GM12878 (cell line): ENCODE measurements around the gene GIPC3. TPM values are rescaled to one million over a fixed set of nuclear protein-coding genes. Genes with fewer than 3 reads are reported as not detected.
A peak's percentile ranks its signal among the peaks of the same experiment; 100 is the strongest.

Experiments
- ATAC-seq: fragments of 200-7000 bp; cut with Tn5 transposase; 3 replicates; pipeline ENCODE4 v1.9.1; 2020; ENCODE audit warnings: mild to moderate bottlenecking, moderate library complexity
- BruUV-seq: library from RNA; stranded (reverse); fragments of 400-500 nt; replicated peaks from 2 replicates; lab custom pipeline; 2021; lab: Mats Ljungman, UMichigan
- CTCF ChIA-PET: fragments of 300-600 bp; sonication (Branson Sonifier 250); formaldehyde crosslinking; extraction: SDS; loops from one replicate; lab custom pipeline; 2021; ENCODE audit warnings: inconsistent platforms; lab: Yijun Ruan, JAX
- POLR2A ChIA-PET: fragments of 350-600 bp; formaldehyde crosslinking; extraction: SDS; loops from one replicate; lab custom pipeline; 2021; ENCODE audit warnings: inconsistent platforms; lab: Charles Lee
- RAD21 ChIA-PET: fragments of 300-600 bp; sonication (Branson Sonifier 250); formaldehyde crosslinking; loops from one replicate; lab custom pipeline; 2023; ENCODE audit warnings: antibody characterized with exemption; ENCODE audit not compliant: unreplicated experiment; lab: Charles Lee
- SMC1A ChIA-PET: fragments of 300-600 bp; sonication (Branson Sonifier 250); formaldehyde crosslinking; loops from one replicate; lab custom pipeline; 2023; ENCODE audit not compliant: unreplicated experiment, uncharacterized antibody; lab: Charles Lee
- DNase-seq: peaks from one replicate; pipeline ENCODE4 v3.0.0-alpha.2; 2011; ENCODE audit warnings: low read depth, low spot score
- FAIRE-seq: peaks from 3 replicates; lab custom pipeline; 2011; peaks lifted over from hg19 to GRCh38; lab: Jason Lieb, UNC
- H2AFZ ChIP-seq: 2 replicates; pipeline ENCODE4 v1.6.0; 2011; ENCODE audit warnings: low read depth, low read length, control low read depth; ENCODE audit not compliant: control insufficient read depth
- H3K27ac ChIP-seq: 2 replicates; pipeline ENCODE4 v1.5.1; 2011; ENCODE audit warnings: control low read depth; ENCODE audit not compliant: control insufficient read depth, insufficient read depth
- H3K27me3 ChIP-seq, 2 experiments: replicated peaks in 1 of 2; 2 replicates each; pipeline versions ENCODE4 v1.6.0 to v1.6.1; 2011; ENCODE audit warnings: low read length in 1 of 2; ENCODE audit not compliant: control insufficient read depth in 2 of 2, insufficient read depth in 2 of 2
- H3K36me3 ChIP-seq, 2 experiments: 2 replicates each; pipeline ENCODE4 v1.5.1; 2011; ENCODE audit warnings: low read length in 1 of 2; ENCODE audit not compliant: control insufficient read depth in 2 of 2, insufficient read depth in 2 of 2
- H3K4me1 ChIP-seq: 2 replicates; pipeline ENCODE4 v1.6.1; 2011; ENCODE audit warnings: mild to moderate bottlenecking, low read length, moderate library complexity, mixed read lengths; ENCODE audit not compliant: control insufficient read depth, insufficient read depth
- H3K4me2 ChIP-seq: 2 replicates; pipeline ENCODE4 v1.6.0; 2011; ENCODE audit warnings: control low read depth; ENCODE audit not compliant: control insufficient read depth, insufficient read depth
- H3K4me3 ChIP-seq: fragments of 200-600 bp; sonication (generic); 2 replicates; pipeline ENCODE4 v1.5.1; 2016
- H3K79me2 ChIP-seq: 2 replicates; pipeline ENCODE4 v1.6.0; 2011; ENCODE audit warnings: low read length; ENCODE audit not compliant: control insufficient read depth, insufficient read depth
- H3K9ac ChIP-seq: 2 replicates; pipeline ENCODE4 v1.8.0; 2011; ENCODE audit warnings: low read length, control low read depth, mixed read lengths; ENCODE audit not compliant: control insufficient read depth, insufficient read depth
- H3K9me3 ChIP-seq: replicated peaks from 3 replicates; pipeline ENCODE4 v1.5.1; 2011; ENCODE audit warnings: mild to moderate bottlenecking, low read length; ENCODE audit not compliant: control insufficient read depth, insufficient read depth
- H4K20me1 ChIP-seq: 2 replicates; pipeline ENCODE4 v1.6.0; 2011; ENCODE audit not compliant: control insufficient read depth, insufficient read depth
- BACH1 ChIP-seq: fragments of 450-650 bp; IDR thresholded peaks from 2 replicates; pipeline ENCODE4 v1.6.1; 2017; ENCODE audit warnings: mild to moderate bottlenecking, borderline replicate concordance
- CBX3 ChIP-seq: fragments of 200-600 bp; sonication (generic); IDR thresholded peaks from 2 replicates; pipeline ENCODE4 v1.6.1; 2016; ENCODE audit warnings: low read depth, borderline replicate concordance
- EGR1 ChIP-seq, 2 experiments: IDR thresholded peaks; 1 replicate in 1 of 2; 2 replicates in 1 of 2; pipeline ENCODE4 v1.6.1; 2011 to 2012; ENCODE audit warnings: low read depth in 2 of 2, low read length in 2 of 2, borderline replicate concordance in 1 of 2, mild to moderate bottlenecking in 1 of 2, moderate library complexity in 1 of 2
- EP300 ChIP-seq, 2 experiments: fragments of 150-350 bp in 1 of 2; IDR thresholded peaks; 2 replicates each; pipeline ENCODE4 v1.6.1; 2011 to 2012; ENCODE audit warnings: low read depth in 2 of 2, low read length in 2 of 2, borderline replicate concordance in 1 of 2, improper control_type of control experiment in 1 of 2, inconsistent platforms in 1 of 2; ENCODE audit not compliant: control insufficient read depth in 1 of 2
- PAX5 ChIP-seq: IDR thresholded peaks from 2 replicates; pipeline ENCODE4 v1.6.1; 2011; ENCODE audit warnings: low read depth, low read length, borderline replicate concordance
- POLR2A ChIP-seq: IDR thresholded peaks from 2 replicates; pipeline ENCODE4 v1.6.1; 2011; ENCODE audit warnings: low read depth, mild to moderate bottlenecking, low read length
- RB1 ChIP-seq: fragments of 450-650 bp; formaldehyde crosslinking; IDR thresholded peaks from 2 replicates; pipeline ENCODE4 v1.6.1; 2017; ENCODE audit warnings: mild to moderate bottlenecking, borderline replicate concordance
- ZSCAN29 ChIP-seq: fragments of 450-650 bp; IDR thresholded peaks from 2 replicates; pipeline ENCODE4 v1.6.1; 2017; ENCODE audit warnings: mild to moderate bottlenecking, moderate library complexity
- WGBS: methylation state at CpG from one replicate; pipeline ENCODE4 v1.1.6; 2016; ENCODE audit warnings: low lambda C conversion rate; ENCODE audit not compliant: insufficient replicate concordance, insufficient coverage; ENCODE audit errors: missing lambda C conversion rate; 5-methylcytosine and 5-hydroxymethylcytosine counted together
- in situ Hi-C: fragments of 300-500 bp; cut with MboI; formaldehyde crosslinking; loops from 9 replicates; pipeline ENCODE4 v1.14.3; 2018; ENCODE audit warnings: mixed read lengths
- intact Hi-C: fragments of 100-400 bp; cut with micrococcal nuclease; formaldehyde crosslinking; loops from one replicate; pipeline ENCODE4 v1.14.2; 2022; ENCODE audit not compliant: unreplicated experiment
- polyA plus RNA-seq, 11 experiments: library from polyadenylated mRNA; depleted of rRNA in 4 of 11; unstranded in 6 of 11; stranded (reverse) in 5 of 11; fragments of >200 nt; fragmentation: Nextera tagmentation in 4 of 11; fragmentation: Illumina TruSeq in 1 of 11; extraction: Ambion mirVana in 4 of 11; extraction: Trizol in 1 of 11; gene quantifications; 1 replicate in 1 of 11; 2 replicates in 10 of 11; pipeline versions ENCODE4 v1.2.1 to v1.2.3, GENCODE V29; 2011 to 2016; ENCODE audit warnings: inconsistent platforms in 2 of 11, missing spikeins in 2 of 11, low read depth in 1 of 11
- total RNA-seq, 4 experiments: library from RNA; depleted of rRNA in 3 of 4; stranded (reverse); fragments of >200 nt in 3 of 4; fragmentation: Illumina TruSeq in 1 of 4; extraction: Trizol in 1 of 4; gene quantifications; 2 replicates each; pipeline versions ENCODE4 v1.2.1 to v1.2.3, GENCODE V29; 2013 to 2021
- TF ChIP-seq, protein P1 (sequence below): fragments of 450-650 bp; IDR thresholded peaks from 2 replicates; pipeline ENCODE4 v1.6.1; 2016; ENCODE audit warnings: mild to moderate bottlenecking
- TF ChIP-seq, protein P2 (sequence below): fragments of 450-650 bp; IDR thresholded peaks from 2 replicates; pipeline ENCODE4 v1.6.1; 2018; ENCODE audit warnings: borderline replicate concordance, mild to moderate bottlenecking; ENCODE audit not compliant: partially characterized antibody

GIPC3 gene
- total and polyA plus RNA-seq, 10 of the 15 experiments (the other 5 are each of a cell fraction or from before 2014, with no cell fraction given) = not detected

DNA sequence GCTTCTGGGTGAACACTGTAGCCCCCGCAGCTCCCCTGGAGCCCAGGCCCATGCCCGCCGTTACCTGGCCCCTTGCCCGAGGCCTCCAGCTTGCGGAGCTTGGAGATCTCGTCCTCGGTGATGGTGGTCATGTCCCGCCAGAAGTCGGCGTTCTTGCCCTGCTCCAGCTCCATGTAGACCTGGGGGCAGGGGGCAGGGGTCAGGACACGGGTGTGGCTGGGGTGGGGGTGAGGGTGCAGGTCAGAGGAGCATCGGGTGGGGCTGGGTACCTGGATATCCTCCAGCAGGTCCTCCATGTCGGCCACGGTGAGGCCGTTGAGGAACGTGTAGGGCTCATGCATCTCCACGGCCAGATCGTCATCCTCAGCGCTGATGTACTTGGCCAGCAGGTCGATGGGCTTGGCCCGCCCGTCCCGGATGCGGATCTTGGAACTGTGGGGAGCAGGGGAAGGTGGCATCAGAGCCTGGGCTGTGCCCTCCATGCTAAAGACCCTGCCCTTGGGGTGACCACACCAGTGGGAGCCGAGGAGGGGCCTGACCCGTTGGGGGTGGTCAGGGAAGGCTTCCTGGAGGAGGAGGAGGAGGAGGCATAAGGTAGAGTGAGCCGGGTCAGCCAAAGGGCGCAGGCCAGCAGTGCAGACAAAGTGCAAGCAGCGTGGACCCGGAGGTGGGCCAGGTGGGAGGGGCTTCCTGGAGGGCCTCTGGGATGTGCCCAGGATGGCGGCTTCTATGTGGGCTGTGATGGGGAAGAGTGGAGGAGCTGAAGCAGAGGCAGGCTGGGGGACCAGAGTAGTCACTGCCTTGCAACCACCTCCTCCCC is 33.7 kb downstream of the GIPC3 start:
- intact Hi-C loops = loop anchor here (1.0 kb wide), 1 partner anchor 74 kb away; no protein-coding TSS in a partner anchor
- Histone ChIP-seq H3K27ac (no peak overlapping the region), H4K20me1 (no peaks in the 10 kb centered on the region), H3K27me3 (no peaks in the 10 kb centered on the region), H3K9me3 (no peaks in the 10 kb centered on the region), H3K36me3 (peaks cover 0 to 11% of the 10 kb centered on the region in 2 experiments; a peak in 3 of 4 replicates), H3K79me2 (no peaks in the 10 kb centered on the region), H3K4me2 (no peak overlapping the region), H2AFZ (no peak overlapping the region), H3K9ac (no peak overlapping the region), H3K4me1 (no peaks in the 10 kb centered on the region), H3K4me3 (no peak overlapping the region)
- no peak for FAIRE-seq
- BruUV-seq = no TSS peak
- ChIA-PET SMC1A (interaction anchor here (1.2 kb wide), 1 partner anchor 32 kb away, joined by 3 read pairs; no protein-coding TSS in a partner anchor), RAD21 (no interaction called here), CTCF (interaction anchor here (0.7 to 2.3 kb wide), 4 partner anchors 14 to 74 kb away, joined by 3 to 7 read pairs (median 4); no protein-coding TSS in a partner anchor), POLR2A (no interaction called here)
- no peak for DNase-seq
- in situ Hi-C loops = no loop called here
- TF ChIP-seq, protein P1, sequence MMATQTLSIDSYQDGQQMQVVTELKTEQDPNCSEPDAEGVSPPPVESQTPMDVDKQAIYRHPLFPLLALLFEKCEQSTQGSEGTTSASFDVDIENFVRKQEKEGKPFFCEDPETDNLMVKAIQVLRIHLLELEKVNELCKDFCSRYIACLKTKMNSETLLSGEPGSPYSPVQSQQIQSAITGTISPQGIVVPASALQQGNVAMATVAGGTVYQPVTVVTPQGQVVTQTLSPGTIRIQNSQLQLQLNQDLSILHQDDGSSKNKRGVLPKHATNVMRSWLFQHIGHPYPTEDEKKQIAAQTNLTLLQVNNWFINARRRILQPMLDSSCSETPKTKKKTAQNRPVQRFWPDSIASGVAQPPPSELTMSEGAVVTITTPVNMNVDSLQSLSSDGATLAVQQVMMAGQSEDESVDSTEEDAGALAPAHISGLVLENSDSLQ = no peak
- 0 out of 2 replicates have a peak, but pooled peaks have one; percentile 4 for TF ChIP-seq POLR2A
- TF ChIP-seq RB1 = 0 out of 2 replicates have a peak, but pooled peaks have one; percentile 3
- no peak for ATAC-seq
- 80% methylated on average over 30 of the region's 31 CpGs for WGBS

DNA sequence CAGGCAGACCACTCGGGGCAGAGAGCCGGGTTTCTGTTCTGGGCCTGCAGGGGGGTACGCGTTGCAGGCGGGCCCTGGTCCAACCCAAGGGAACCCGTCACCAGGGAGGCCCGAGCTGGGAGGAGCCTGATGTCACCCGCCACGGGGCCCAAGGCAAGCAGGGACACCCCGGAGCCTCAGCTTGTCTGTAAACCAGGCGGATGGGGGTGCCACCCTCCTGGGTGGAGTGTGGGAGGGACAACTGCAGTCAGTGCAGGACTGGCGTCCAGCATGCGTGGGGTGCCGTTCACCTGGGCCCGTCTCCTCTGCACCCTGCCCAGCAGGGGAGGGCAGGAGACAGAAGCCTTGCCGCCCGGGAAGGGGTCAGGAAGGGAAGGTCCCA is 34.3 kb downstream of the GIPC3 start:
- no peak for DNase-seq
- FAIRE-seq = no peak
- Histone ChIP-seq H3K9me3 (no peaks in the 10 kb centered on the region), H2AFZ (no peak overlapping the region), H3K4me1 (no peaks in the 10 kb centered on the region), H3K36me3 (peaks cover 0 to 11% of the 10 kb centered on the region in 2 experiments; a peak in 3 of 4 replicates), H4K20me1 (no peaks in the 10 kb centered on the region), H3K27ac (no peak overlapping the region), H3K27me3 (no peaks in the 10 kb centered on the region), H3K9ac (no peak overlapping the region), H3K4me3 (no peak overlapping the region), H3K79me2 (peaks cover 2% of the 10 kb centered on the region), H3K4me2 (no peak overlapping the region)
- 74% methylated on average over 17 of the region's 17 CpGs for WGBS
- CTCF ChIA-PET = interaction anchor here (1.8 to 2.3 kb wide), 2 partner anchors 65 to 75 kb away, joined by 6 to 7 read pairs; no protein-coding TSS in a partner anchor
- SMC1A ChIA-PET = no interaction called here
- RAD21 ChIA-PET = no interaction called here
- ATAC-seq = no peak
- BruUV-seq = no TSS peak
- in situ Hi-C loops = no loop called here
- POLR2A ChIA-PET = no interaction called here
- intact Hi-C loops = no loop called here
- TF ChIP-seq ZSCAN29 (no peak), BACH1 (no peak), CBX3 (no peak), PAX5 (no peak), EP300 (IDR thresholded peaks at IDR 0.05; ENCODE audit: borderline replicate concordance in 1 of 2, control insufficient read depth in 1 of 2, low read depth in 2 of 2, low read length in 2 of 2) (no peak), EGR1 (IDR thresholded peaks at IDR 0.05; ENCODE audit: borderline replicate concordance in 1 of 2, low read depth in 2 of 2, low read length in 2 of 2) (no peak)
- TF ChIP-seq, protein P2, sequence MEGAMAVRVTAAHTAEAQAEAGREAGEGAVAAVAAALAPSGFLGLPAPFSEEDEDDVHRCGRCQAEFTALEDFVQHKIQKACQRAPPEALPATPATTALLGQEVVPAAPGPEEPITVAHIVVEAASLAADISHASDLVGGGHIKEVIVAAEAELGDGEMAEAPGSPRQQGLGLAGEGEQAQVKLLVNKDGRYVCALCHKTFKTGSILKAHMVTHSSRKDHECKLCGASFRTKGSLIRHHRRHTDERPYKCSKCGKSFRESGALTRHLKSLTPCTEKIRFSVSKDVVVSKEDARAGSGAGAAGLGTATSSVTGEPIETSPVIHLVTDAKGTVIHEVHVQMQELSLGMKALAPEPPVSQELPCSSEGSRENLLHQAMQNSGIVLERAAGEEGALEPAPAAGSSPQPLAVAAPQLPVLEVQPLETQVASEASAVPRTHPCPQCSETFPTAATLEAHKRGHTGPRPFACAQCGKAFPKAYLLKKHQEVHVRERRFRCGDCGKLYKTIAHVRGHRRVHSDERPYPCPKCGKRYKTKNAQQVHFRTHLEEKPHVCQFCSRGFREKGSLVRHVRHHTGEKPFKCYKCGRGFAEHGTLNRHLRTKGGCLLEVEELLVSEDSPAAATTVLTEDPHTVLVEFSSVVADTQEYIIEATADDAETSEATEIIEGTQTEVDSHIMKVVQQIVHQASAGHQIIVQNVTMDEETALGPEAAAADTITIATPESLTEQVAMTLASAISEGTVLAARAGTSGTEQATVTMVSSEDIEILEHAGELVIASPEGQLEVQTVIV = no peak
